Bone marrow (tissue), 2 donors: Measurements from ENCODE around the gene MTLN.
"Not testable (repeated sequence)": the region's sequence is repeated elsewhere in the genome, so short reads cannot be mapped to it uniquely, and the experiment has no call there.

Experiments
- DNase-seq, 2 donors: peaks; one replicate each; lab custom pipeline; 2025; lab: John Stamatoyannopoulos, UW

MTLN gene

GRCh38 chr2:110211938-110212858 lies at the start of gene MTLN:
MTLN (minus strand) TSS chr2:110212547; CDS start chr2:110212525, 22 bp downstream.
- DNase-seq = peak; percentile 20 to 41

GRCh38 chr2:110261910-110262309 lies 49.6 kb upstream of the MTLN start:
- not testable (repeated sequence) for DNase-seq

- not testable (repeated sequence) for DNase-seq
These were observed 35.9 kb upstream of the MTLN start for GRCh38 chr2:110248081-110248795.

GRCh38 chr2:110245488-110246435 lies 33.4 kb upstream of the MTLN start:
- not testable (repeated sequence) for DNase-seq

GRCh38 chr2:110243283-110243682 lies 30.9 kb upstream of the MTLN start:
- DNase-seq = not testable (repeated sequence)

- not testable (repeated sequence) for DNase-seq
These were observed 22.2 kb upstream of the MTLN start for GRCh38 chr2:110234514-110234913.

GRCh38 chr2:110229886-110230285 lies 17.5 kb upstream of the MTLN start:
- not testable (repeated sequence) for DNase-seq

GRCh38 chr2:110222626-110223025 lies 10.3 kb upstream of the MTLN start:
- DNase-seq = not testable (repeated sequence)

- no peak for DNase-seq
These were observed 9.6 kb upstream of the MTLN start for GRCh38 chr2:110221938-110222337.

- no peak for DNase-seq
These were observed 7.8 kb upstream of the MTLN start for GRCh38 chr2:110220190-110220564.

GRCh38 chr2:110219496-110220189 lies 7.3 kb upstream of the MTLN start:
- no peak for DNase-seq

GRCh38 chr2:110218889-110219288 lies 6.5 kb upstream of the MTLN start:
- not testable (repeated sequence) for DNase-seq

GRCh38 chr2:110216803-110217202 lies 4.5 kb upstream of the MTLN start:
- no peak for DNase-seq

- no peak for DNase-seq
These were observed 3.9 kb upstream of the MTLN start for GRCh38 chr2:110216199-110216598.

- DNase-seq = no peak
These were observed 3.3 kb upstream of the MTLN start for GRCh38 chr2:110215566-110216158.

GRCh38 chr2:110215091-110215490 lies 2.7 kb upstream of the MTLN start:
- no peak for DNase-seq

- not testable (repeated sequence) for DNase-seq
These were observed 1.2 kb upstream of the MTLN start for GRCh38 chr2:110213522-110213921.

- DNase-seq = no peak
These were observed 6.5 kb downstream of the MTLN start for GRCh38 chr2:110205660-110206455.

- DNase-seq = peak; percentile 7 to 72
These were observed 7.7 kb downstream of the MTLN start, which contains the start of gene NPHP1 for GRCh38 chr2:110204408-110205385. NPHP1 (minus strand) TSS chr2:110205013; CDS start chr2:110204968, 45 bp downstream.
